CD4-positive, alpha-beta T cell treated with Interleukin-6 at 100 ng/mL for 8 hours (primary cell): ENCODE measurements around the gene SNRNP48.

Experiments
- DNase-seq: peaks from one replicate; pipeline ENCODE4 v3.0.0-alpha.2; 2020; ENCODE audit warnings: mixed read lengths, low spot score

SNRNP48 gene

GRCh38 chr6:7559196-7559595 is 30.8 kb upstream of the SNRNP48 start:
- no peak for DNase-seq

GRCh38 chr6:7559651-7560385 is 30.2 kb upstream of the SNRNP48 start:
- no peak for DNase-seq

- DNase-seq = no peak
Measured at GRCh38 chr6:7561153-7561964, 28.6 kb upstream of the SNRNP48 start.

GRCh38 chr6:7562769-7563168 is 27.2 kb upstream of the SNRNP48 start:
- no peak for DNase-seq

GRCh38 chr6:7566107-7566506 is 23.9 kb upstream of the SNRNP48 start:
- DNase-seq = no peak

GRCh38 chr6:7566617-7567173 is 23.3 kb upstream of the SNRNP48 start:
- DNase-seq = no peak

GRCh38 chr6:7568021-7568420 is 22.0 kb upstream of the SNRNP48 start:
- no peak for DNase-seq

- DNase-seq = no peak
Measured at GRCh38 chr6:7569082-7569481, 20.9 kb upstream of the SNRNP48 start.

- DNase-seq = no peak
Measured at GRCh38 chr6:7572213-7572943, 17.6 kb upstream of the SNRNP48 start.

- DNase-seq = no peak
Measured at GRCh38 chr6:7574500-7574899, 15.5 kb upstream of the SNRNP48 start.

- DNase-seq = no peak
Measured at GRCh38 chr6:7578516-7578915, 11.5 kb upstream of the SNRNP48 start.

GRCh38 chr6:7578931-7579330 is 11.1 kb upstream of the SNRNP48 start:
- no peak for DNase-seq

GRCh38 chr6:7579851-7580250 is 10.1 kb upstream of the SNRNP48 start:
- no peak for DNase-seq

GRCh38 chr6:7580537-7580926 is 9.5 kb upstream of the SNRNP48 start:
- DNase-seq = no peak

GRCh38 chr6:7580927-7581618 is 8.9 kb upstream of the SNRNP48 start:
- no peak for DNase-seq

GRCh38 chr6:7585287-7585930 is 4.6 kb upstream of the SNRNP48 start:
- DNase-seq = no peak

- no peak for DNase-seq
Measured at GRCh38 chr6:7587631-7588100, 2.3 kb upstream of the SNRNP48 start.

GRCh38 chr6:7588506-7588905 is 1.5 kb upstream of the SNRNP48 start:
- no peak for DNase-seq

GRCh38 chr6:7589221-7589620 is 777 bp upstream of the SNRNP48 start:
- DNase-seq = no peak

GRCh38 chr6:7590918-7591302 is 912 bp downstream of the SNRNP48 start:
- no peak for DNase-seq

- no peak for DNase-seq
Measured at GRCh38 chr6:7591770-7592169, 1.8 kb downstream of the SNRNP48 start.
